ENCODE measurements around the gene GLTP.

GRCh38 chr12:109836916-109837315 is 43.4 kb downstream of the GLTP start:
- TF ChIP-seq CTCF (IDR thresholded peaks at IDR 0.05; ENCODE audit: poor library complexity): no peak
- no peak for TF ChIP-seq EZH2phosphoT487 (IDR thresholded peaks at IDR 0.05; ENCODE audit: low read depth, severe bottlenecking, unreplicated experiment)
- no peak for TF ChIP-seq EZH2 (IDR thresholded peaks at IDR 0.05; ENCODE audit: borderline replicate concordance)
